ENCODE results near the gene ACTL6B. TPM values are rescaled to one million over a fixed set of nuclear protein-coding genes. Genes with fewer than 3 reads are reported as not detected.

The ACTL6B gene
- total and polyA plus RNA-seq, 9 of the 15 experiments (the other 6 are each of a cell fraction or from before 2014, with no cell fraction given), result not detected

DNA sequence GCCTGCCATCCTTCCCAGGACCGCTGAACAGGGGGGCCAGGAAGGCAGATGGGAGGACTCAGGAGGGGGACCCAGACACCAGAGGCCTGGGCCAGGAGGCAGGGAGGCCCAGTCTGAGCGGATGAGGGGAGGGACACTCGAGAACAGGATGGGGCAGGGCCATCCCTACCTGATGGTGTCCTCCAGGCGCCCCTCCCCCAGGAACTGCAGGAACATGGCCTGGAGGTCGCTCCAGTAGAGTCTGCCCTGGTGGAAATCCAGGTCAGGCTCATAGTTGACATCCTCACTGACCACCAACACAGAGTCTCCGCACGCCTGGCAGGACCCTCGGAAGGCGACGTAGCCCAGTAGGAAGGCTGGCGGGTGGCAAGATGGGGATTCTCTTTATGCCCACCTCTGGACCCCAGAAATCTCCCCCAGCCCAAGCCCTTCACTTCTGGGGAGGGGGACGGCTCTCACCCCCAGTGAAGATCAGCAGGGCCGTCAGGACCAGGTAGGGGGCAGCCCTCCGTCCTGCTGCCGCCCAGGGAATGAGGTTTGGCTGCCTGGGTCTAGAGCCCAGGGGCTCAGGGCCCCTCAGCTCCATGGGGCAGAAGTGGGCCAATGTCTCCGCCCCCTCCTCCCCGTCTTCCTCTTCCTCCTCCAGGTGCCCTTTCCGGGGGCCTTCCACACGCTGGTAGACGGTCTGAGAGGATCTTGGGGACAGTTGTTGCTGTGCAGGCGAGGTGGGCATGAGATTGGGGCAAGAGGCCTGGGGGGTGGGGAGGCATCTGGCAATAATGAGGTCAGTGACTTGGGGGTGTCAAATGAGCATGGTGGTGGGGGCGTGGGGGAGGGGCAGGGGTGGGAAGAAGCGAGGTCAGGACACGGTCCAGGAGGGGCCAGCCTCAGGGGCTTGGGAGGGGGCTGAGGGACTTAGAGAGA is 15.5 kb downstream of the ACTL6B start (continued):
- peak; percentile 49; the same call in 1 of the 2 replicates for TF ChIP-seq RERE (CRISPR knock-in tag; IDR thresholded peaks at IDR 0.05; ENCODE audit: borderline replicate concordance)
- 0 out of 2 replicates have a peak, but pooled peaks have one; percentile 58 for TF ChIP-seq ZFP91 (CRISPR knock-in tag; IDR thresholded peaks at IDR 0.05)
- no peak for TF ChIP-seq SRSF3 (IDR thresholded peaks at IDR 0.05; ENCODE audit: insufficient read depth, low read length)
- no peak for TF ChIP-seq NELFE (IDR thresholded peaks at IDR 0.05; ENCODE audit: insufficient read depth, insufficient read length)
- TF ChIP-seq, protein P1, sequence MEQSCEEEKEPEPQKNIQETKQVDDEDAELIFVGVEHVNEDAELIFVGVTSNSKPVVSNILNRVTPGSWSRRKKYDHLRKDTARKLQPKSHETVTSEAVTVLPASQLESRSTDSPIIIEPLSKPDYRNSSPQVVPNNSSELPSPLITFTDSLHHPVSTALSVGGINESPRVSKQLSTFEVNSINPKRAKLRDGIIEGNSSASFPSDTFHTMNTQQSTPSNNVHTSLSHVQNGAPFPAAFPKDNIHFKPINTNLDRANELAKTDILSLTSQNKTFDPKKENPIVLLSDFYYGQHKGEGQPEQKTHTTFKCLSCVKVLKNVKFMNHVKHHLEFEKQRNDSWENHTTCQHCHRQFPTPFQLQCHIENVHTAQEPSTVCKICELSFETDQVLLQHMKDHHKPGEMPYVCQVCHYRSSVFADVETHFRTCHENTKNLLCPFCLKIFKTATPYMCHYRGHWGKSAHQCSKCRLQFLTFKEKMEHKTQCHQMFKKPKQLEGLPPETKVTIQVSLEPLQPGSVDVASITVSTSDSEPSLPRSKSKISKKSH (CRISPR knock-in tag; IDR thresholded peaks at IDR 0.05), result no peak
- TF ChIP-seq ZMIZ1 (IDR thresholded peaks at IDR 0.05; ENCODE audit: low read depth in 2 of 2, low read length in 2 of 2), result no peak
- no peak for TF ChIP-seq MECOM (CRISPR knock-in tag; IDR thresholded peaks at IDR 0.05)
- TF ChIP-seq ZNF584 (CRISPR knock-in tag; IDR thresholded peaks at IDR 0.05; ENCODE audit: low read depth), result 0 out of 2 replicates have a peak, but pooled peaks have one; percentile 3
- TF ChIP-seq SIX5 (IDR thresholded peaks at IDR 0.05; ENCODE audit: borderline replicate concordance in 1 of 2, insufficient read depth in 1 of 2, low read depth in 1 of 2, low read length in 2 of 2), result no peak
- TF ChIP-seq NCOR1 (IDR thresholded peaks at IDR 0.05), result no peak
- no peak for TF ChIP-seq MXD1 (CRISPR knock-in tag; IDR thresholded peaks at IDR 0.05; ENCODE audit: borderline replicate concordance, poor library complexity, severe bottlenecking)

All from K562 (cell line).